ENCODE results near the gene CIBAR2.

Gene CIBAR2

GRCh38 chr16:85075236-85075924 lies 36.9 kb downstream of the CIBAR2 start:
- FAIRE-seq (no peak), DNase-seq (ENCODE audit: insufficient read length, low spot score) (no peak)
- TF ChIP-seq, protein P1, sequence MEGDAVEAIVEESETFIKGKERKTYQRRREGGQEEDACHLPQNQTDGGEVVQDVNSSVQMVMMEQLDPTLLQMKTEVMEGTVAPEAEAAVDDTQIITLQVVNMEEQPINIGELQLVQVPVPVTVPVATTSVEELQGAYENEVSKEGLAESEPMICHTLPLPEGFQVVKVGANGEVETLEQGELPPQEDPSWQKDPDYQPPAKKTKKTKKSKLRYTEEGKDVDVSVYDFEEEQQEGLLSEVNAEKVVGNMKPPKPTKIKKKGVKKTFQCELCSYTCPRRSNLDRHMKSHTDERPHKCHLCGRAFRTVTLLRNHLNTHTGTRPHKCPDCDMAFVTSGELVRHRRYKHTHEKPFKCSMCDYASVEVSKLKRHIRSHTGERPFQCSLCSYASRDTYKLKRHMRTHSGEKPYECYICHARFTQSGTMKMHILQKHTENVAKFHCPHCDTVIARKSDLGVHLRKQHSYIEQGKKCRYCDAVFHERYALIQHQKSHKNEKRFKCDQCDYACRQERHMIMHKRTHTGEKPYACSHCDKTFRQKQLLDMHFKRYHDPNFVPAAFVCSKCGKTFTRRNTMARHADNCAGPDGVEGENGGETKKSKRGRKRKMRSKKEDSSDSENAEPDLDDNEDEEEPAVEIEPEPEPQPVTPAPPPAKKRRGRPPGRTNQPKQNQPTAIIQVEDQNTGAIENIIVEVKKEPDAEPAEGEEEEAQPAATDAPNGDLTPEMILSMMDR (IDR thresholded peaks at IDR 0.05; ENCODE audit: insufficient read depth, missing control alignments), result no peak

GRCh38 chr16:85074225-85074914 lies 37.9 kb downstream of the CIBAR2 start:
- FAIRE-seq (no peak), DNase-seq (ENCODE audit: insufficient read length, low spot score) (no peak)
- TF ChIP-seq, protein P1 (IDR thresholded peaks at IDR 0.05; ENCODE audit: insufficient read depth, missing control alignments), result no peak

DNA sequence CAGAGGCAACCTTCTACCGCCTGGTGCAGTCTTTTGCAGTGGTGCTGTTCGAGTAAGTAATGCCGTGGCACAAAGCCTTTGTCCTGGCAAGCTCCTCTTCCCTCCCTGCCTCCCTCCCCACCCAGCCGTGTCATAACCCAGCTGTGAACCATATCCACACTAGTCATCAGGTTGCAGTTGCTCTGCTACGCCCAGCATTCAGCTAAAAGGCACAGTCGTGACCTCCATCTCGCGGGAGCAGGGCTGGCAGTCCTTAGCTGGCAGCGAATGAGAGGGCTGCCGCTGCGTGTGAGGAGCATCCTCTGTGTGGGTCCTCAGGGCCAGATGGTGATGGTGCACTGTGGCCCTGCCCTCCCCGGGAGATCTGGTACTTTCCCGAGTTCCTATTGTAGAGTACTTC lies 39.3 kb downstream of the CIBAR2 start:
- DNase-seq (ENCODE audit: insufficient read length, low spot score) (no peak), FAIRE-seq (no peak)
- TF ChIP-seq, protein P1 (IDR thresholded peaks at IDR 0.05; ENCODE audit: insufficient read depth, missing control alignments), result no peak

DNA sequence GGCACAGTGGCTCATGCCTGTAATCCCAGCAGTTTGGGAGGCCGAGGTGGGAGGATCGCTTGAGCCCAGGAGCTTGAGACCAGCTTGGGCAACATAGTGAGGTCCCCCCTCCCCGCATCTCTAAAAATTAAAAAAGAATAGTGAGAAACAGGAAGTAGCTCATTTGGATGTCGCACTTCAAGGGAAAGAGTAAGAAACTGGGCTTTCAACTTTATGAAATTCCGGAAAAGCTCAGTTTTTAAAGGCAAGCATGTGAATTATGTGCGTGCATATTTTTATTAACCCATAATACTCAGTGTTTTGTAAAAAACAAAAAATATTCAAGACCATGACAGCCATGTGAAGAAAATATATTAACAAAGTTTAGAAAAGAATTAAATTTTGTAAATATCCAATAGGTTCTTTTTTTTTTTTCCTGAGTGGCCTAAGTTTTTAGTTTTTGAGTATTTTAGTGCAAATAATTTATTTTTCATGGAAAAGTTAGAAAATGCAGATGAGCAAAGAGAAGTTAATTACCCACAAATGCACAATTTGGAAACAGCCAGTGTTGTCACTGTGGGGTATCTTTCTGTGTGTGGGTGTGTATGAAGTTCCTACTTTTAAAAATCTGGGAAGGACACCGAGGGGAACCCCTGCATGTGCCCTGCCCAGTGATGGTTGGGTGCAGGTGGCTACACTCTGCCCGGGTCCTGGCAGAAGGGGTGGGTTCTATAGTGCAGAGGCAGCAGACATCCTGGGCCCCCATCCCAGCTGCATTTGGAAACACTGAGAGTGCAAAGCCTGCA lies 40.0 kb downstream of the CIBAR2 start:
- TF ChIP-seq, protein P1 (IDR thresholded peaks at IDR 0.05; ENCODE audit: insufficient read depth, missing control alignments), result no peak
- DNase-seq (ENCODE audit: insufficient read length, low spot score) (no peak), FAIRE-seq (no peak)

DNA sequence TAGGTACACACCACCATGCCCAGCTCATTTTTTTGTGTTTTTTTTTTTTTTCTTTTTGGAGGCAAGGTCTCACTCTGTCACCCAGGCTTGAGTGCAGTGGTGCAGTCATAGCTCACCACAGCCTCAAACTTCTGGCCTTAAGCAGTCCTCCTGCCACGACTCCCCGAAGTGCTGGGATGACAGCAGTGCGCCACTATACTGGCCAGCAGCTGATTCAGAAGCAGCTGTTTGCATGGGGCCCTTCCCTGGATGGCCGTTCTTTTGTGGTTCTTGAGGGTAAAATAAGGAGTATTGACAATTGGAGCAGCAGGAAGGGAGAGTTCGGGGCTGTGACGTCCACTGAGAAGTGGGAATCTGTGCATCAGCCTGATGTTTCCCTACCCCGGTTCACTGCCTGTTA lies 43.1 kb downstream of the CIBAR2 start:
- TF ChIP-seq, protein P1 (IDR thresholded peaks at IDR 0.05; ENCODE audit: insufficient read depth, missing control alignments), result no peak
- DNase-seq (ENCODE audit: insufficient read length, low spot score), result no peak
- FAIRE-seq, result no peak

GRCh38 chr16:85068746-85069145 lies 43.5 kb downstream of the CIBAR2 start:
- FAIRE-seq (no peak), DNase-seq (ENCODE audit: insufficient read length, low spot score) (no peak)
- TF ChIP-seq, protein P1 (IDR thresholded peaks at IDR 0.05; ENCODE audit: insufficient read depth, missing control alignments), result no peak

Measured in D721Med (cell line).